Natural killer cell (primary cell): ENCODE results near the gene MORN5. TPM values are rescaled to one million over a fixed set of nuclear protein-coding genes. Genes with fewer than 3 reads are reported as not detected.

Experiments used
- ATAC-seq, 3 donors: fragments of 150-1000 bp in 2 of 3; fragments of 200-7000 bp in 1 of 3; cut with Tn5 transposase; 1 replicate in 1 of 3; 2 replicates in 2 of 3; pipeline ENCODE4 v1.10.0; 2021; ENCODE audit warnings: mild to moderate bottlenecking in 2 of 3, moderate library complexity in 2 of 3
- DNase-seq, 2 donors: peaks; one replicate each; pipeline versions ENCODE4 v3.0.0 to v3.0.0-alpha.2; 2013 to 2021; ENCODE audit warnings: mixed read lengths in 1 of 2
- H3K27ac ChIP-seq: one replicate; pipeline ENCODE4 v1.5.1; 2013; ENCODE audit warnings: mild to moderate bottlenecking, low read length
- H3K27me3 ChIP-seq: one replicate; pipeline ENCODE4 v1.6.1; 2013; ENCODE audit warnings: low read length; ENCODE audit not compliant: control insufficient read depth, insufficient read depth
- H3K36me3 ChIP-seq: one replicate; pipeline ENCODE4 v1.6.1; 2013; ENCODE audit warnings: low read length; ENCODE audit not compliant: control insufficient read depth, insufficient read depth
- H3K4me1 ChIP-seq: one replicate; pipeline ENCODE4 v1.6.1; 2013; ENCODE audit warnings: low read length; ENCODE audit not compliant: control insufficient read depth, insufficient read depth
- H3K4me3 ChIP-seq: one replicate; pipeline ENCODE4 v1.5.1; 2013; ENCODE audit warnings: low read length
- H3K9me3 ChIP-seq: one replicate; pipeline ENCODE4 v1.6.1; 2013; ENCODE audit warnings: low read length; ENCODE audit not compliant: control insufficient read depth, insufficient read depth
- H3K27ac Mint-ChIP-seq, 2 donors: one replicate each; pipeline ENCODE4 v1.8.0; 2022; ENCODE audit warnings: mild to moderate bottlenecking in 2 of 2, mixed read lengths in 2 of 2, moderate library complexity in 1 of 2
- H3K27me3 Mint-ChIP-seq, 2 donors: one replicate each; pipeline ENCODE4 v1.8.0; 2022; ENCODE audit warnings: low read depth in 2 of 2, mixed read lengths in 2 of 2
- H3K36me3 Mint-ChIP-seq: one replicate; pipeline ENCODE4 v1.8.0; 2022; ENCODE audit warnings: mixed read lengths
- H3K4me1 Mint-ChIP-seq, 2 donors: one replicate each; pipeline ENCODE4 v1.8.0; 2022; ENCODE audit warnings: mixed read lengths in 2 of 2
- H3K4me3 Mint-ChIP-seq: one replicate; pipeline ENCODE4 v1.8.0; 2022; ENCODE audit warnings: mild to moderate bottlenecking, moderate library complexity, mixed read lengths
- H3K9me3 Mint-ChIP-seq, 2 donors: one replicate each; pipeline ENCODE4 v1.8.0; 2022; ENCODE audit warnings: mixed read lengths in 2 of 2
- CTCF ChIP-seq: fragments of 200-600 bp; IDR thresholded peaks from one replicate; pipeline ENCODE4 v1.8.0; 2022; ENCODE audit warnings: antibody characterized with exemption
- WGBS: methylation state at CpG from one replicate; pipeline ENCODE4 v1.1.7; 2013; ENCODE audit warnings: missing lambda C conversion rate; ENCODE audit not compliant: insufficient coverage; 5-methylcytosine and 5-hydroxymethylcytosine counted together
- intact Hi-C: fragments of 100-400 bp; cut with micrococcal nuclease; formaldehyde crosslinking; loops from one replicate; pipeline ENCODE4 v1.14.2; 2022
- total RNA-seq, 4 donors: library from RNA; stranded (reverse); fragments of 120-200 nt in 1 of 4; gene quantifications; one replicate each; pipeline versions ENCODE4 v1.2.3 to v1.2.4, GENCODE V29; 2013 to 2022

The MORN5 gene
- total RNA-seq, 3 donors from 2014 or later (not counting 1 experiment from before 2014, with no cell fraction given) = not detected

GRCh38 chr9:122205176-122205575 is 45.5 kb downstream of the MORN5 start:
- no peak for DNase-seq
- Histone ChIP-seq H3K4me3 (no peak overlapping the region), H3K4me1 (no peaks in the 10 kb centered on the region), H3K27ac (no peak overlapping the region), H3K27me3 (no peaks in the 10 kb centered on the region), H3K9me3 (no peaks in the 10 kb centered on the region), H3K36me3 (no peaks in the 10 kb centered on the region)
- 89% methylated on average over 8 of the region's 8 CpGs for WGBS
- no peak for ATAC-seq
- H3K9me3 Mint-ChIP-seq = no peaks in the 10 kb centered on the region
- H3K4me3 Mint-ChIP-seq = no peak overlapping the region
- no peak for TF ChIP-seq CTCF
- no peaks in the 10 kb centered on the region for H3K27me3 Mint-ChIP-seq
- no peak overlapping the region for H3K27ac Mint-ChIP-seq
- no peaks in the 10 kb centered on the region for H3K36me3 Mint-ChIP-seq
- no peaks in the 10 kb centered on the region for H3K4me1 Mint-ChIP-seq
- intact Hi-C loops = no loop called here

GRCh38 chr9:122206118-122207046 is 46.7 kb downstream of the MORN5 start:
- ATAC-seq (no peak), DNase-seq (no peak)
- intact Hi-C loops = no loop called here
- Mint-ChIP-seq H3K36me3 (no peaks in the 10 kb centered on the region), H3K27ac (no peak overlapping the region), H3K27me3 (peaks cover 0 to under 1% of the 10 kb centered on the region in 2 donors), H3K4me1 (no peaks in the 10 kb centered on the region), H3K9me3 (no peaks in the 10 kb centered on the region), H3K4me3 (no peak overlapping the region)
- 87% methylated on average over 9 of the region's 9 CpGs for WGBS
- Histone ChIP-seq H3K9me3 (no peaks in the 10 kb centered on the region), H3K36me3 (no peaks in the 10 kb centered on the region), H3K27me3 (no peaks in the 10 kb centered on the region), H3K4me3 (no peak overlapping the region), H3K27ac (no peak overlapping the region), H3K4me1 (no peaks in the 10 kb centered on the region)
- TF ChIP-seq CTCF = no peak

GRCh38 chr9:122207096-122207495 is 47.4 kb downstream of the MORN5 start:
- H3K4me3 Mint-ChIP-seq = no peak overlapping the region
- H3K36me3 Mint-ChIP-seq = no peaks in the 10 kb centered on the region
- ATAC-seq = no peak
- H3K9me3 Mint-ChIP-seq = no peaks in the 10 kb centered on the region
- peaks cover 0 to 5% of the 10 kb centered on the region in 2 donors for H3K27me3 Mint-ChIP-seq
- no peaks in the 10 kb centered on the region for H3K4me1 Mint-ChIP-seq
- 94% methylated on average over 9 of the region's 9 CpGs for WGBS
- intact Hi-C loops = no loop called here
- no peak overlapping the region for H3K27ac Mint-ChIP-seq
- Histone ChIP-seq H3K9me3 (no peaks in the 10 kb centered on the region), H3K27me3 (peaks cover 4% of the 10 kb centered on the region), H3K27ac (no peak overlapping the region), H3K4me3 (no peak overlapping the region), H3K36me3 (no peaks in the 10 kb centered on the region), H3K4me1 (no peaks in the 10 kb centered on the region)
- no peak for DNase-seq
- TF ChIP-seq CTCF = no peak
